ENCODE measurements around the gene SRSF9. TPM values are rescaled to one million over a fixed set of nuclear protein-coding genes. Genes with fewer than 3 reads are reported as not detected.
"Not testable (repeated sequence)": the region's sequence is repeated elsewhere in the genome, so short reads cannot be mapped to it uniquely, and the experiment has no call there.

Gene SRSF9
- total and polyA plus RNA-seq, 3 experiments from 2014 or later, result 214 to 272 (median 269) TPM

GRCh38 chr12:120490325-120490724 is 20.8 kb upstream of the SRSF9 start:
- DNase-seq, result no peak
- CTCF ChIA-PET, result interaction anchor here (1.6 to 2.7 kb wide), 2 partner anchors 9 to 20 kb away, joined by 4 to 7 read pairs; no protein-coding TSS in a partner anchor

GRCh38 chr12:120489018-120489417 is 19.5 kb upstream of the SRSF9 start:
- H3K9me3 Mint-ChIP-seq, result no peaks in the 10 kb centered on the region
- H3K27ac ChIP-seq (ENCODE audit: low read depth, low read length), result no peak overlapping the region
- H3K4me3 Mint-ChIP-seq, result no peak overlapping the region
- no peaks in the 10 kb centered on the region for H3K36me3 ChIP-seq (ENCODE audit: insufficient read depth, low read length)
- peaks cover 0 to 1% (median 1%) of the 10 kb centered on the region in 3 donors for H3K36me3 Mint-ChIP-seq
- H3K27me3 ChIP-seq (ENCODE audit: insufficient read depth, low read length, poor library complexity, severe bottlenecking), result no peaks in the 10 kb centered on the region
- H3K9me3 ChIP-seq (ENCODE audit: low read length), result no peaks in the 10 kb centered on the region
- H3K27ac Mint-ChIP-seq, result no peak overlapping the region
- no peaks in the 10 kb centered on the region for H3K27me3 Mint-ChIP-seq
- H3K4me1 Mint-ChIP-seq, result peaks cover 0 to 3% (median under 1%) of the 10 kb centered on the region in 3 donors
- DNase-seq, result no peak
- POLR2A ChIA-PET, result interaction anchor here (1.1 kb wide), 1 partner anchor 21 kb away, joined by 3 read pairs; no protein-coding TSS in a partner anchor
- CTCF ChIA-PET, result interaction anchor here (0.8 to 1.6 kb wide), 3 partner anchors 10 to 20 kb away, joined by 3 to 4 read pairs (median 3); no protein-coding TSS in a partner anchor
- no peaks in the 10 kb centered on the region for H3K4me1 ChIP-seq (ENCODE audit: insufficient read depth, low read length)
- H3K4me3 ChIP-seq (ENCODE audit: low read length), result no peak overlapping the region

More at GRCh38 chr12:120490325-120490724, 20.8 kb upstream of the SRSF9 start:
- no peaks in the 10 kb centered on the region for H3K27me3 ChIP-seq (ENCODE audit: insufficient read depth, low read length, poor library complexity, severe bottlenecking)
- no peaks in the 10 kb centered on the region for H3K9me3 ChIP-seq (ENCODE audit: low read length)
- Mint-ChIP-seq H3K4me3 (no peak overlapping the region), H3K36me3 (peaks cover 0 to 1% (median 1%) of the 10 kb centered on the region in 3 donors), H3K27ac (peak overlapping the region in 2 of 8 donors; percentile 27 to 56), H3K9me3 (no peaks in the 10 kb centered on the region), H3K4me1 (peaks cover 6 to 8% (median 7%) of the 10 kb centered on the region in 3 donors), H3K27me3 (no peaks in the 10 kb centered on the region)
- H3K4me1 ChIP-seq (ENCODE audit: insufficient read depth, low read length), result peaks cover 6% of the 10 kb centered on the region
- no peaks in the 10 kb centered on the region for H3K36me3 ChIP-seq (ENCODE audit: insufficient read depth, low read length)
- no peak overlapping the region for H3K27ac ChIP-seq (ENCODE audit: low read depth, low read length)
- no peak overlapping the region for H3K4me3 ChIP-seq (ENCODE audit: low read length)
- POLR2A ChIA-PET, result no interaction called here

- no peak for DNase-seq
- Histone ChIP-seq H3K9me3 (ENCODE audit: low read length) (no peaks in the 10 kb centered on the region), H3K27ac (ENCODE audit: low read depth, low read length) (peak overlapping the region; percentile 31), H3K27me3 (ENCODE audit: insufficient read depth, low read length, poor library complexity, severe bottlenecking) (no peaks in the 10 kb centered on the region), H3K36me3 (ENCODE audit: insufficient read depth, low read length) (no peaks in the 10 kb centered on the region), H3K4me1 (ENCODE audit: insufficient read depth, low read length) (no peaks in the 10 kb centered on the region), H3K4me3 (ENCODE audit: low read length) (no peak overlapping the region)
- H3K9me3 Mint-ChIP-seq, result no peaks in the 10 kb centered on the region
- no peak overlapping the region for H3K4me3 Mint-ChIP-seq
- H3K27ac Mint-ChIP-seq, result peak overlapping the region in 2 of 8 donors; percentile 12 to 32
- ChIA-PET POLR2A (no interaction called here), CTCF (interaction anchor here (1.2 kb wide), 1 partner anchor 9 kb away, joined by 3 read pairs; no protein-coding TSS in a partner anchor)
- H3K4me1 Mint-ChIP-seq, result peaks cover 0 to 11% (median 10%) of the 10 kb centered on the region in 3 donors
- H3K27me3 Mint-ChIP-seq, result no peaks in the 10 kb centered on the region
- peaks cover 0 to 4% (median 1%) of the 10 kb centered on the region in 3 donors for H3K36me3 Mint-ChIP-seq
These were observed 18.6 kb upstream of the SRSF9 start for GRCh38 chr12:120488057-120488640.

- H3K9me3 Mint-ChIP-seq; H3K9me3 ChIP-seq (ENCODE audit: low read length); H3K36me3 Mint-ChIP-seq; CTCF ChIA-PET; POLR2A ChIA-PET; H3K4me1 ChIP-seq (ENCODE audit: insufficient read depth, low read length); H3K27me3 ChIP-seq (ENCODE audit: insufficient read depth, low read length, poor library complexity, severe bottlenecking); H3K27me3 Mint-ChIP-seq; H3K36me3 ChIP-seq (ENCODE audit: insufficient read depth, low read length); H3K4me3 Mint-ChIP-seq; H3K4me3 ChIP-seq (ENCODE audit: low read length); DNase-seq; H3K27ac Mint-ChIP-seq: not testable (repeated sequence)
- H3K27ac ChIP-seq (ENCODE audit: low read depth, low read length), result peak overlapping the region; percentile 31
- H3K4me1 Mint-ChIP-seq, result peaks cover 0 to 12% (median 10%) of the 10 kb centered on the region in 3 donors
These were observed 18.0 kb upstream of the SRSF9 start for GRCh38 chr12:120487552-120487951.

GRCh38 chr12:120485961-120486881 is 16.7 kb upstream of the SRSF9 start:
- Histone ChIP-seq H3K27ac (ENCODE audit: low read depth, low read length) (no peak overlapping the region), H3K4me1 (ENCODE audit: insufficient read depth, low read length) (peaks cover 8% of the 10 kb centered on the region), H3K9me3 (ENCODE audit: low read length) (no peaks in the 10 kb centered on the region), H3K4me3 (ENCODE audit: low read length) (no peak overlapping the region), H3K36me3 (ENCODE audit: insufficient read depth, low read length) (no peaks in the 10 kb centered on the region), H3K27me3 (ENCODE audit: insufficient read depth, low read length, poor library complexity, severe bottlenecking) (no peaks in the 10 kb centered on the region)
- H3K9me3 Mint-ChIP-seq, result no peaks in the 10 kb centered on the region
- no peaks in the 10 kb centered on the region for H3K27me3 Mint-ChIP-seq
- H3K4me1 Mint-ChIP-seq, result peaks cover 9 to 22% (median 18%) of the 10 kb centered on the region in 3 donors
- no peak for DNase-seq
- no peak overlapping the region for H3K4me3 Mint-ChIP-seq
- ChIA-PET POLR2A (interaction anchor here (0.8 kb wide), 1 partner anchor 43 kb away, joined by 4 read pairs; the partner anchor contains the start of gene COQ5), CTCF (interaction anchor here (1.0 to 2.3 kb wide), 2 partner anchors 16 to 38 kb away, joined by 3 to 5 read pairs; partner anchors contain the start of gene SRSF9)
- no peak overlapping the region for H3K27ac Mint-ChIP-seq
- H3K36me3 Mint-ChIP-seq, result peaks cover 0 to 4% (median 1%) of the 10 kb centered on the region in 3 donors

- ChIA-PET POLR2A (interaction anchor here (0.6 kb wide), 1 partner anchor 28 kb away, joined by 4 read pairs; no protein-coding TSS in a partner anchor), CTCF (interaction anchor here (0.9 to 1.6 kb wide), 2 partner anchors 11 to 45 kb away, joined by 3 read pairs; partner anchors contain the start of gene COQ5)
- DNase-seq, result no peak
These were observed 14.1 kb upstream of the SRSF9 start for GRCh38 chr12:120483621-120484020.

GRCh38 chr12:120481022-120481767 is 11.6 kb upstream of the SRSF9 start:
- Histone ChIP-seq H3K4me3 (ENCODE audit: low read length) (no peak overlapping the region), H3K9me3 (ENCODE audit: low read length) (no peaks in the 10 kb centered on the region), H3K27me3 (ENCODE audit: insufficient read depth, low read length, poor library complexity, severe bottlenecking) (no peaks in the 10 kb centered on the region), H3K4me1 (ENCODE audit: insufficient read depth, low read length) (peaks cover 25% of the 10 kb centered on the region), H3K27ac (ENCODE audit: low read depth, low read length) (peak overlapping the region; percentile 14), H3K36me3 (ENCODE audit: insufficient read depth, low read length) (no peaks in the 10 kb centered on the region)
- H3K36me3 Mint-ChIP-seq, result peaks cover 0 to 3% (median 0%) of the 10 kb centered on the region in 3 donors
- H3K4me1 Mint-ChIP-seq, result peaks cover 30 to 39% (median 37%) of the 10 kb centered on the region in 3 donors
- ChIA-PET POLR2A (no interaction called here), CTCF (interaction anchor here (1.4 to 2.3 kb wide), 2 partner anchors 10 to 11 kb away, joined by 3 to 7 read pairs; partner anchors contain the start of gene SRSF9)
- no peaks in the 10 kb centered on the region for H3K27me3 Mint-ChIP-seq
- H3K27ac Mint-ChIP-seq, result peak overlapping the region; percentile 65 to 98 (median 89)
- peak in 3 of 5 donors; percentile 17 to 67 (median 53) for DNase-seq
- H3K4me3 Mint-ChIP-seq, result peak overlapping the region; percentile 34 to 90 (median 81)
- H3K9me3 Mint-ChIP-seq, result no peaks in the 10 kb centered on the region

More at GRCh38 chr12:120483621-120484020, 14.1 kb upstream of the SRSF9 start:
- no peaks in the 10 kb centered on the region for H3K9me3 Mint-ChIP-seq
- H3K4me1 ChIP-seq (ENCODE audit: insufficient read depth, low read length), result peaks cover 25% of the 10 kb centered on the region
- H3K9me3 ChIP-seq (ENCODE audit: low read length), result no peaks in the 10 kb centered on the region
- H3K4me3 ChIP-seq (ENCODE audit: low read length), result no peak overlapping the region
- H3K27me3 ChIP-seq (ENCODE audit: insufficient read depth, low read length, poor library complexity, severe bottlenecking), result no peaks in the 10 kb centered on the region
- peak overlapping the region in 3 of 8 donors; percentile 7 to 44 (median 13) for H3K27ac Mint-ChIP-seq
- H3K27ac ChIP-seq (ENCODE audit: low read depth, low read length), result no peak overlapping the region
- no peaks in the 10 kb centered on the region for H3K36me3 ChIP-seq (ENCODE audit: insufficient read depth, low read length)
- peaks cover 28 to 41% (median 37%) of the 10 kb centered on the region in 3 donors for H3K4me1 Mint-ChIP-seq
- no peak overlapping the region for H3K4me3 Mint-ChIP-seq
- no peaks in the 10 kb centered on the region for H3K27me3 Mint-ChIP-seq
- H3K36me3 Mint-ChIP-seq, result peaks cover 0 to 3% (median 0%) of the 10 kb centered on the region in 3 donors

Data from CD8-positive, alpha-beta memory T cell (primary cell).